ENCODE measurements around the gene KCTD3.

Gene KCTD3

DNA sequence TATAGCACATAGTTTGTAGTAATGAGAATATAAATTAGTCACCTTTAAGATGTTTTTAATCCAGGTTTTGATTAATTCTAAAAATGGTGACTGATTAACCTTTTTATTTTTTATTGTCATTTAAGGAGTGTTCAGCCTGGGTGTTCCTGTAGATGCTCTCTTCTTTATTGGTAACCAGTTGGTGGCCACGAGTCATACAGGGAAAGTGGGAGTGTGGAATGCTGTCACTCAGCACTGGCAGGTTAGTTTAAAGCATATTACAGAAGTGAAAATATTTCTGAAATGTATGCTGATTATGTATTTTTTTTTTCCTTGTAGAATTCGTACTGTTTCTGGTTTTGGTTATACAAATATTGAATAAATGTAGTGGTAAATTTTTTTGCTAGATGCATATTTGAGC lies 28.1 kb downstream of the KCTD3 start:
- no peak overlapping the region for H3K9ac ChIP-seq (ENCODE audit: low read length)
- H3K4me1 ChIP-seq (ENCODE audit: insufficient read depth, low read length) = peaks cover 29% of the 10 kb centered on the region
- peaks cover 14% of the 10 kb centered on the region for H3K36me3 ChIP-seq (ENCODE audit: insufficient read depth, low read length)
- H3K9me3 ChIP-seq (ENCODE audit: low read length) = peaks cover 3% of the 10 kb centered on the region
- no peak overlapping the region for H3K4me3 ChIP-seq (ENCODE audit: low read depth in 1 of 2, low read length in 2 of 2)
- H3K27me3 ChIP-seq (ENCODE audit: control insufficient read depth in 1 of 2, insufficient read depth in 2 of 2, low read length in 2 of 2) = no peaks in the 10 kb centered on the region
- H3K27ac ChIP-seq (ENCODE audit: low read depth, low read length) = no peak overlapping the region

DNA sequence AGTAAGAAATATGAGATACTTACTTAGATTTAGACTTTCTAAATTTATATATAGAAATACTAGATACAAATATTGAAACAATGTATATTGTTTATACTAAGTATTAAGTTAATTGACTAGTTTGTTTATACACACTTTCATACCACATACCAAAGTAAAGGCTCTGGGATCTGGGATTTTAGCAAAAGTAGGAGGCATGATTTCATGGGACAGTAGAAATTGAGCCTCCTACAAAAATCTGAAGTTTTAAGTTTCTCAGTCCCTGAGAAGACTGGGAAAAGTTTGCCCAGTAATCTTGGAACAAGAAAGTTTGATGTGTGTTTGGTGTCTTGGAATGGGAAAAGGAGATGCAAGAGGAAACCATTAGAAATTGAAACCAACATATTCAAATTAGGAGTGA lies 30.9 kb downstream of the KCTD3 start:
- H3K9me3 ChIP-seq (ENCODE audit: low read length) = no peaks in the 10 kb centered on the region
- no peaks in the 10 kb centered on the region for H3K27me3 ChIP-seq (ENCODE audit: control insufficient read depth in 1 of 2, insufficient read depth in 2 of 2, low read length in 2 of 2)
- no peak overlapping the region for H3K27ac ChIP-seq (ENCODE audit: low read depth, low read length)
- H3K4me3 ChIP-seq (ENCODE audit: low read depth in 1 of 2, low read length in 2 of 2) = no peak overlapping the region
- peaks cover 34% of the 10 kb centered on the region for H3K4me1 ChIP-seq (ENCODE audit: insufficient read depth, low read length)
- peaks cover 19% of the 10 kb centered on the region for H3K36me3 ChIP-seq (ENCODE audit: insufficient read depth, low read length)
- H3K9ac ChIP-seq (ENCODE audit: low read length) = no peak overlapping the region

- no peak overlapping the region for H3K27ac ChIP-seq (ENCODE audit: low read depth, low read length)
- no peaks in the 10 kb centered on the region for H3K9me3 ChIP-seq (ENCODE audit: low read length)
- H3K9ac ChIP-seq (ENCODE audit: low read length) = no peak overlapping the region
- no peak overlapping the region for H3K4me3 ChIP-seq (ENCODE audit: low read depth in 1 of 2, low read length in 2 of 2)
- H3K36me3 ChIP-seq (ENCODE audit: insufficient read depth, low read length) = peaks cover 19% of the 10 kb centered on the region
- H3K27me3 ChIP-seq (ENCODE audit: control insufficient read depth in 1 of 2, insufficient read depth in 2 of 2, low read length in 2 of 2) = no peaks in the 10 kb centered on the region
- peaks cover 39% of the 10 kb centered on the region for H3K4me1 ChIP-seq (ENCODE audit: insufficient read depth, low read length)
These were observed 32.4 kb downstream of the KCTD3 start for GRCh38 chr1:215599418-215600074.

DNA sequence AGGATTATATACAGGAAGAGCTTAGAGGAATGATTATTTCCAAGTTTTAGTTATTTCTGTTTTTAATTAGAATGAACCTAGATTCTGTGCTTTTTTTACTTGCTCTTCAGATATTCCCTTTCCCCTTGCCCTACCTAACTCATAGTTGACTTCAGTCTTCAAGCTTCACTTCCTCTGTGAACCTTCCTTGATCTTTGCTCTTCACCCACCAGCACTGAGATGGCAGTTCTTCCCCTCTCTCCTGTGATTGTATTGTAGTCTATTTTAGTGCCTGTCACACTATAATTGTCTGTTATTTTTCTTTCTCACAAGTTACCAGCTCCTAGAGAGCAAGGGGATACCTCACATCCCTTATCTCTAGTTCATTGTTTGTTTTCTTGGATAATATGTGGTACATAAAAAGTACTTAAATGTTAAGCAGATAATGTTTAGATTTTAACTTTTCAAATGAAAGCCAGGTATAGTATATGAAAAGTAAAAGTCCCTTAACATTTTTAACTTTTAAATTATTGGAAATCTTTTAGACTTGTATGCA lies 33.2 kb downstream of the KCTD3 start:
- Histone ChIP-seq H3K27me3 (ENCODE audit: control insufficient read depth in 1 of 2, insufficient read depth in 2 of 2, low read length in 2 of 2) (no peaks in the 10 kb centered on the region), H3K9me3 (ENCODE audit: low read length) (no peaks in the 10 kb centered on the region), H3K4me3 (ENCODE audit: low read depth in 1 of 2, low read length in 2 of 2) (no peak overlapping the region), H3K4me1 (ENCODE audit: insufficient read depth, low read length) (peaks cover 33% of the 10 kb centered on the region), H3K27ac (ENCODE audit: low read depth, low read length) (no peak overlapping the region), H3K9ac (ENCODE audit: low read length) (no peak overlapping the region), H3K36me3 (ENCODE audit: insufficient read depth, low read length) (peaks cover 23% of the 10 kb centered on the region)

DNA sequence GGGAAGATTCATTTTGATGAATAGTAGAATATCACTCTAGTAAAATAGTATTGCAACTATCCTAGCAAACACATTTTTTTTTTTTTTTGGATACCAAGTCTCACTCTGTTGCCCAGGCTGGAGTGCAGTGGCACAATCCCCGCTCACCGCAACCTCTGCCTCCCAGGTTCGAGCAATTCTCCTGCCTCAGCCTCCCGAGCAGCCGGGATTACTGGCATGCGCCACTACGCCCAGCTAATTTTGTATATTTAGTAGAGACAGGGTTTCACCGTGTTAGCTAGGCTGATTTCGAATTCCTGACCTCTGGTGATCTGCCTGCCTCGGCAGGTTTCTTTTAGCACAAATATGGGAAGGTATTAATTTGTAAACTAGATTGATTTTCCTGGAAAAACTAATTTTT lies 33.8 kb downstream of the KCTD3 start:
- Histone ChIP-seq H3K9ac (ENCODE audit: low read length) (no peak overlapping the region), H3K4me1 (ENCODE audit: insufficient read depth, low read length) (peaks cover 34% of the 10 kb centered on the region), H3K36me3 (ENCODE audit: insufficient read depth, low read length) (peaks cover 24% of the 10 kb centered on the region), H3K4me3 (ENCODE audit: low read depth in 1 of 2, low read length in 2 of 2) (no peak overlapping the region), H3K27me3 (ENCODE audit: control insufficient read depth in 1 of 2, insufficient read depth in 2 of 2, low read length in 2 of 2) (no peaks in the 10 kb centered on the region), H3K27ac (ENCODE audit: low read depth, low read length) (no peak overlapping the region), H3K9me3 (ENCODE audit: low read length) (no peaks in the 10 kb centered on the region)

DNA sequence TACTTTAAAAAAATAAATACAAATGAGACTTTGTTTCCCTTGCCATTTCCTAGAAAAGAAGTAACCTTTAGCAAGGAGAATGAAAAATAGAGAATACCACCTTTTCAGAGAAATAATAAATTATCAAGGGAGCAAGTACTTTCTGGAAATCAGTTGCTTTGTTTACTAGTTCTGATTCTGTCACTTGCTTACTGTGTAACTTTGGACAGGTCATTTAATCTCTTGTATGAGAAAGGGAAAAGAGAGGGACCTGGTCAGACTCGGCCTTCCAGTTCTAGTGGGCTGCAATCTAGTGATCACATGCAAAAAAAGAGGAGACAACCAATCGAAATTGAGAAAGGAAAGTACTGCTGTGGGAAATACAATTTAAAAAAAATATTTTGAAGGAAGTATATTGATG lies 34.2 kb downstream of the KCTD3 start:
- Histone ChIP-seq H3K9me3 (ENCODE audit: low read length) (no peaks in the 10 kb centered on the region), H3K9ac (ENCODE audit: low read length) (no peak overlapping the region), H3K4me3 (ENCODE audit: low read depth in 1 of 2, low read length in 2 of 2) (no peak overlapping the region)

GRCh38 chr1:215603319-215603718 lies 36.2 kb downstream of the KCTD3 start:
- H3K27ac ChIP-seq (ENCODE audit: low read depth, low read length) = no peak overlapping the region
- no peaks in the 10 kb centered on the region for H3K27me3 ChIP-seq (ENCODE audit: control insufficient read depth in 1 of 2, insufficient read depth in 2 of 2, low read length in 2 of 2)
- H3K4me3 ChIP-seq (ENCODE audit: low read depth in 1 of 2, low read length in 2 of 2) = no peak overlapping the region
- no peak overlapping the region for H3K9ac ChIP-seq (ENCODE audit: low read length)
- peaks cover 19% of the 10 kb centered on the region for H3K36me3 ChIP-seq (ENCODE audit: insufficient read depth, low read length)
- H3K9me3 ChIP-seq (ENCODE audit: low read length) = no peaks in the 10 kb centered on the region
- H3K4me1 ChIP-seq (ENCODE audit: insufficient read depth, low read length) = peaks cover 29% of the 10 kb centered on the region

More for the DNA sequence above, 34.2 kb downstream of the KCTD3 start:
- Histone ChIP-seq H3K4me1 (ENCODE audit: insufficient read depth, low read length) (peaks cover 34% of the 10 kb centered on the region), H3K27ac (ENCODE audit: low read depth, low read length) (no peak overlapping the region), H3K27me3 (ENCODE audit: control insufficient read depth in 1 of 2, insufficient read depth in 2 of 2, low read length in 2 of 2) (no peaks in the 10 kb centered on the region), H3K36me3 (ENCODE audit: insufficient read depth, low read length) (peaks cover 20% of the 10 kb centered on the region)

DNA sequence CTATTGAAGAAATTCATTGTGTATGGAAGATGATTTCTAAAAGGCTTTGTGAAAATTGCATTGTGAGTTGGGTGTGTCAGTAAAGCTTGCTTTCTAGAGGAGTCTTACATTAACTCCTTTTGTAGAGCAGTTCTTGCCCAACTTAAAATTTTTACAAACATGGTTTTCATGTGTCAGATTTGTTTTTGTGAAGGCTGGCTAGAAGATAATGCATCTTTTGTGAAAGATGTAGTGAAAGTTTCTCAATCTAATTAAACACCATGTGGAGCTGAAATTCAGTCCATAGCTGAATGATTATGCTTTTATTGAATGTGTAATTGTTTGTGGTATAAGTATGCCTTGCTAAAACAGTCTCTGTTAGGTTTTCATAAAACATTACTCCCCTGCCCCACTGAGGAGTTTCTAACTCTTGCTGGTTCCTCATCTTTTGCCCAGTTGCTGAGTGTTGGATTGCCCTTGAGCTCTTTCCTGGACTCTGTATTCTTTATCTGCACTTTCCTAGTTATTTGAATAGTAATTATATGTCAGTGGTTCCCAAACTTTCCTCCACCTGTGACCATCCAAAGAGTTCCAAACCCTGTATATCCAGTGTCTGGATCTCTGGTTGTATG lies 38.0 kb downstream of the KCTD3 start:
- Histone ChIP-seq H3K36me3 (ENCODE audit: insufficient read depth, low read length) (peaks cover 14% of the 10 kb centered on the region), H3K9me3 (ENCODE audit: low read length) (no peaks in the 10 kb centered on the region), H3K9ac (ENCODE audit: low read length) (no peak overlapping the region), H3K27me3 (ENCODE audit: control insufficient read depth in 1 of 2, insufficient read depth in 2 of 2, low read length in 2 of 2) (no peaks in the 10 kb centered on the region), H3K4me1 (ENCODE audit: insufficient read depth, low read length) (peaks cover 30% of the 10 kb centered on the region), H3K27ac (ENCODE audit: low read depth, low read length) (no peak overlapping the region), H3K4me3 (ENCODE audit: low read depth in 1 of 2, low read length in 2 of 2) (no peak overlapping the region)

DNA sequence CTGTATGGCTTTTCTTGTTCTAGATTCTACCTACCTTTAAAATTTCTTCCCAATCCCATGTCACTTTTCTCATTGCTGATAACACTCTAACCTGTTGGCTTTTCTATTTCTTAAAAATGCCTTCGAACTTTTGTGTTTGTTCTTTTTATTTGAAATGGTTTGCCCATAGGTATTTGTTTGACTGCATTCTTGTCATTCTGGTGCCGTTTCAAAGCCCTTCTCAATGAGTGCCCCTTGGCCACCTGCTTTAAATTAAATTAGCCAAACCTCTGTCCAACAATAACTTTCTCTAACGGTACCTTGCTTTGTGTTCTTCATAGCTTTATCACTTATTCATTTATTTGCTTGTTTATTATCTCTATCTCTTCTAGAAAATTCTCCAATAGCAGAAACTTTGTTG lies 38.9 kb downstream of the KCTD3 start:
- no peak overlapping the region for H3K4me3 ChIP-seq (ENCODE audit: low read depth in 1 of 2, low read length in 2 of 2)

DNA sequence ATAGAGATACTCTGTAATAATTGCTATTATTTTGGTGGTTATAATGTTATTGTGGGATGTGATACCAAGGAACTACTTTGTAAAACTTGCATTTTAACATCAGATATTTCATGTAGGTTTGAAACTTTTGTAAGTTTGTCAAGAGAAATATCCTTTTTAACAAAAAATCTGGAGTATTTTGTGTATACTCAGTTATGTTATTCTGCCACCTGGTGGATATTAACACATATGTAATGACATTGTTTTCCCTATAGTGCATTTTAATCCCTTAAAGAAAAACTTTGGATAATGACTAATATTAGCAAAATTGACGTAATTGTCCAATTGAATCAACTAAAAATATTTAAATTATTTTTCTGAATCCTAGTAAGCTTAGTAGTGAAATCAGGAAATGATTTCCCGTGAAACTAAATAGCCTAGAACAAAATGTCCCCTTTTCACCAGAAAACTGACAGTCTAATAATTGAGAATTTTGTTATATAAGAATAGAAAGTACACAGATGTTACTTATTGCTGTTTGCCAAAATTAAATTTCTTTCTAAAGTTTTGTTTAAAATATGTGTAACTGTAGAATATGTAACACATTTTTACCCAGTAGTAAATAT lies 39.6 kb downstream of the KCTD3 start:
- Histone ChIP-seq H3K9ac (ENCODE audit: low read length) (no peak overlapping the region), H3K36me3 (ENCODE audit: insufficient read depth, low read length) (peaks cover 14% of the 10 kb centered on the region), H3K27ac (ENCODE audit: low read depth, low read length) (no peak overlapping the region), H3K9me3 (ENCODE audit: low read length) (no peaks in the 10 kb centered on the region), H3K27me3 (ENCODE audit: control insufficient read depth in 1 of 2, insufficient read depth in 2 of 2, low read length in 2 of 2) (no peaks in the 10 kb centered on the region), H3K4me1 (ENCODE audit: insufficient read depth, low read length) (peaks cover 30% of the 10 kb centered on the region), H3K4me3 (ENCODE audit: low read depth in 1 of 2, low read length in 2 of 2) (no peak overlapping the region)

More for the DNA sequence above, 38.9 kb downstream of the KCTD3 start:
- Histone ChIP-seq H3K27ac (ENCODE audit: low read depth, low read length) (no peak overlapping the region), H3K9me3 (ENCODE audit: low read length) (no peaks in the 10 kb centered on the region), H3K27me3 (ENCODE audit: control insufficient read depth in 1 of 2, insufficient read depth in 2 of 2, low read length in 2 of 2) (no peaks in the 10 kb centered on the region), H3K9ac (ENCODE audit: low read length) (no peak overlapping the region), H3K36me3 (ENCODE audit: insufficient read depth, low read length) (peaks cover 14% of the 10 kb centered on the region), H3K4me1 (ENCODE audit: insufficient read depth, low read length) (peaks cover 30% of the 10 kb centered on the region)

GRCh38 chr1:215607412-215607811 lies 40.3 kb downstream of the KCTD3 start:
- Histone ChIP-seq H3K9me3 (ENCODE audit: low read length) (no peaks in the 10 kb centered on the region), H3K27ac (ENCODE audit: low read depth, low read length) (no peak overlapping the region), H3K4me1 (ENCODE audit: insufficient read depth, low read length) (peaks cover 33% of the 10 kb centered on the region), H3K9ac (ENCODE audit: low read length) (no peak overlapping the region), H3K36me3 (ENCODE audit: insufficient read depth, low read length) (peaks cover 16% of the 10 kb centered on the region), H3K27me3 (ENCODE audit: control insufficient read depth in 1 of 2, insufficient read depth in 2 of 2, low read length in 2 of 2) (no peaks in the 10 kb centered on the region), H3K4me3 (ENCODE audit: low read depth in 1 of 2, low read length in 2 of 2) (no peak overlapping the region)
